GM10248 (cell line): Measurements from ENCODE around the gene GIMAP6.
"Not testable (repeated sequence)": the region's sequence is repeated elsewhere in the genome, so short reads cannot be mapped to it uniquely, and the experiment has no call there.

Source experiments
- CTCF ChIA-PET: fragments of 300-600 bp; sonication (Branson Sonifier 250); formaldehyde crosslinking; extraction: SDS; loops from one replicate; lab custom pipeline; 2021; ENCODE audit warnings: antibody characterized with exemption; lab: Yijun Ruan, JAX
- POLR2A ChIA-PET: fragments of 350-650 bp; sonication (Branson Sonifier 250); formaldehyde crosslinking; extraction: SDS; loops from one replicate; lab custom pipeline; 2020; ENCODE audit warnings: antibody characterized with exemption; lab: Yijun Ruan, JAX
- DNase-seq: peaks from one replicate; pipeline ENCODE4 v3.0.0; 2012; ENCODE audit errors: extremely low spot score
- CTCF ChIP-seq: IDR thresholded peaks from 2 replicates; pipeline ENCODE4 v1.5.1; 2012; ENCODE audit warnings: mild to moderate bottlenecking, low read depth; ENCODE audit errors: extremely low read depth, missing control alignments, control extremely low read depth

Gene GIMAP6

GRCh38 chr7:150668472-150668911, 36.3 kb upstream of the GIMAP6 start:
- peak; percentile 64 for DNase-seq
- CTCF ChIA-PET, result interaction anchor here (1.2 to 1.6 kb wide), 2 partner anchors 8 to 34 kb away, joined by 3 to 4 read pairs; no protein-coding TSS in a partner anchor
- TF ChIP-seq CTCF, result no peak
- POLR2A ChIA-PET, result no interaction called here

- no peak for DNase-seq
- no peak for TF ChIP-seq CTCF
- ChIA-PET CTCF (interaction anchor here (0.7 to 2.1 kb wide), 4 partner anchors 20 to 217 kb away, joined by 3 to 10 read pairs (median 4); partner anchors contain the start of gene GIMAP2), POLR2A (no interaction called here)
These were observed 34.2 kb upstream of the GIMAP6 start for GRCh38 chr7:150666412-150666811.

- no peak for TF ChIP-seq CTCF
- ChIA-PET CTCF (interaction anchor here (0.7 to 2.1 kb wide), 3 partner anchors 20 to 217 kb away, joined by 3 to 10 read pairs (median 5); partner anchors contain the start of gene GIMAP2), POLR2A (no interaction called here)
- DNase-seq, result no peak
These were observed 33.7 kb upstream of the GIMAP6 start for GRCh38 chr7:150665896-150666295.

- no peak for DNase-seq
- no peak for TF ChIP-seq CTCF
- ChIA-PET CTCF (interaction anchor here (2.1 kb wide), 1 partner anchor 21 kb away, joined by 10 read pairs; the partner anchor contains the start of gene GIMAP2), POLR2A (no interaction called here)
These were observed 33.0 kb upstream of the GIMAP6 start for GRCh38 chr7:150665089-150665748.

GRCh38 chr7:150663802-150664494, 31.8 kb upstream of the GIMAP6 start:
- no peak for DNase-seq
- ChIA-PET POLR2A (no interaction called here), CTCF (no interaction called here)
- TF ChIP-seq CTCF, result no peak

- CTCF ChIA-PET, POLR2A ChIA-PET, DNase-seq: not testable (repeated sequence)
These were observed 30.6 kb upstream of the GIMAP6 start for GRCh38 chr7:150662821-150663220.
